Suppressor macrophage treated with lipopolysaccharide for 4 hours (primary cell): ENCODE data around the gene PLCB1.
A peak's percentile ranks its signal among the peaks of the same experiment; 100 is the strongest.

Source experiments
- DNase-seq: peaks from one replicate; pipeline ENCODE4 v3.0.0-alpha.2; 2020

Gene PLCB1

DNA sequence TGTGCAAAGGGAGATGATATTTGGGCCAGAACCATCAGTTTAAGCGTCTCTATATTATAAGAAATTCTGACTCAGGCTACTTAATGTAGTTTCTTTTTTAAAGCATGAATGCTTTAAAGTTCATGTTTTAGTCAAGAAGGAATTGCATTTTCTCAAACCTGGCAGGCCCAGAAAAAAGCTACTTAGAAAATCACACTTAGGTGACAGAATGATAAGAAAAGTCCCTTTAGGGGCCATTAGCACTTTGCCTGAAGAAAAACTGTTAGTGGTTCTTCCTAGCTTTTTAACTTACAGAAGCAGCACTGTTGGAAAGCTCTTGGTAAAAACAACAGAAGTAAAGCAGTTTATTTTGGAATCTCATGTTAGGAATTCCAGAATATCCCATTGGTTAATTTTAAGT, 387.8 kb downstream of the PLCB1 start:
- no peak for DNase-seq

DNA sequence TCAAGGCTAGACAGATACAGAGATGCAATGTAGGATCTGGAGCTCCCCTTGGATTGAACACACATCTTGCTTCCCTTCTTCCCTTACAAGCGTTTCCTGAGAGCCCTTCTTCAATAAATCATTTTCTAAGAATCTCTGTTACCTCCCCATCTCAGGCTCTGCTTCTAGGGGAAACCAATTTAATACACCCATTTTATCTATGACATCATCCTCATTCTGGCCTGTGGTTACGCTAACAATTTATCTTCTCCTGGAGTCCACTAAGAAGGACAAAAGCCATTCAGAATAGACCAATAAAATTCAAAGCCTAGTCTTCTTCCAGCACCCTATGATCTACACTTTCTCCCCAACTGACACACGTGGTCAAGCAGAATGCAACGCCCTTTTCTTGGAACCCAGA, 390.1 kb downstream of the PLCB1 start:
- no peak for DNase-seq

DNA sequence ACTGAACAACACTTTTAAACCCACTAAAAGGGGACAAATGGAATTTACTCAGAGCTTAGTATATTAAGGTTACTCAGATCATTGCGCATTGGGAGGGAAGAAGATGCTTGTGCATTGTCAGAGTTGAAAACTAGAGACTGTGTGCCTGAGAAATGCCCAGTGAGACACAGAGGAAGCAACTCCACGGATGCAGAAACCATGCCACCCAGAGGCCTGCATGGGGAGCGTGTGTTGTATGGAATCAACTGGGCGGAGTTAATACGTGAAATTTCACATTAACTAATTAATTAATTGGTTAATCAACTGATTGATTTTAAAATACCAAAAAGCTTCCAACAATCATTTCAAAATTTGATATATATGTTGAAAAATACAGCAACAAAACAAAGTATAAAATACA, 391.6 kb downstream of the PLCB1 start:
- peak; percentile 22 for DNase-seq

- DNase-seq: no peak
Measured at GRCh38 chr20:8524101-8525016, 392.3 kb downstream of the PLCB1 start.

DNA sequence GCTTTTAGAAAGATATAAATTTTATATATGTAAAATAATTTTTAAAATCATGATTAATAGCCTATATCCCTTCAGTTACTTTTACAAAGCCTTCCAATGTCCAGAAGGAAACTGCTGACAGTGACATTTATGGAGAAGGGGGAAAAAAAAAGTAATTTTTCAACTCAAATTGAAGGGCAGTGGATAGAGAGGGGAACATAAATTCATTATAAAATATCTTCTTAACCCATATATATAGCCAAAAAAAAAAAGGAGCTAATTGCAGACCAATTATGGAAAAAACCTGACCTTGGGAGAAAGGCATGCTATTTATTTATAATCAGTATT, 392.9 kb downstream of the PLCB1 start:
- DNase-seq: no peak

DNA sequence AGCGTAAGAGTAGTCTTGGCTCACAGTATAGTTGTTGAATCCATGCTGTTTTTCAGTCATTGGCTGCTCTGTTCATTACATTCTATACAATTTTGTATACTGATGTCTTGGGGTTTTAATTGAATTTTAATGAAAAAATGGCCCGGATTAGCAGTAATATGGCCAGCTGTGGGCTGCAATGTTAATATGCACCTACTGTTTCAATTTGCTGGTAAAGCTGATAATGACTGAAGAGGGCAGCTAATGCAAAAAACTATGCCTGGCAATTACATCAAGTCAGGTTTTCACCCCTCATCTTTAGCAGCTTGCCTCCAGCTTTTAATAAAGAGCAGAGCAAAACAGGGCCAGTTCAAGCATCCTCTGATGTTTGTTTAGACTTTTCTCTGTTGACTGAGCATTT, 394.5 kb downstream of the PLCB1 start:
- no peak for DNase-seq

- peak; percentile 90 for DNase-seq
Measured at GRCh38 chr20:8527998-8528723, 396.1 kb downstream of the PLCB1 start.

GRCh38 chr20:8530022-8530421, 398.0 kb downstream of the PLCB1 start:
- DNase-seq: no peak

DNA sequence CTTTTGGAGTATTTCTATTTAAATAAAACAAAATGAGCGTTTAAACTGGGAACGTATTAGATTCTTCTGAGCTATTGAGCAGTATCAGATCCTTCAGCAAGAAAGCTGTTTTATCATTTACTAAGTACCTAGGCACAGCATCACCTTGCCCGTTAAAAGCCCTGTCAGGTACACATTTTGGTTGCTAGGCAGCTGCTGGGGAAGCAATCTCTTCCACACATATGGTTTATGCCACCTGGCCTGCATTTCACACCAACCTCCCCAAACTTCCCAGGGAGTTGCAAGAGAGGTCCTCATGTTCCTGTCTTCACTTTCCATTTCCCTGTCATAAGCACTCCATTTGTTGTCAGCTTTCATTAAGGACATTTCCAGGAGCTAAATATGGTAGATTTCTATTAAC, 400.1 kb downstream of the PLCB1 start:
- DNase-seq: no peak

GRCh38 chr20:8534368-8535160, 402.5 kb downstream of the PLCB1 start:
- no peak for DNase-seq

DNA sequence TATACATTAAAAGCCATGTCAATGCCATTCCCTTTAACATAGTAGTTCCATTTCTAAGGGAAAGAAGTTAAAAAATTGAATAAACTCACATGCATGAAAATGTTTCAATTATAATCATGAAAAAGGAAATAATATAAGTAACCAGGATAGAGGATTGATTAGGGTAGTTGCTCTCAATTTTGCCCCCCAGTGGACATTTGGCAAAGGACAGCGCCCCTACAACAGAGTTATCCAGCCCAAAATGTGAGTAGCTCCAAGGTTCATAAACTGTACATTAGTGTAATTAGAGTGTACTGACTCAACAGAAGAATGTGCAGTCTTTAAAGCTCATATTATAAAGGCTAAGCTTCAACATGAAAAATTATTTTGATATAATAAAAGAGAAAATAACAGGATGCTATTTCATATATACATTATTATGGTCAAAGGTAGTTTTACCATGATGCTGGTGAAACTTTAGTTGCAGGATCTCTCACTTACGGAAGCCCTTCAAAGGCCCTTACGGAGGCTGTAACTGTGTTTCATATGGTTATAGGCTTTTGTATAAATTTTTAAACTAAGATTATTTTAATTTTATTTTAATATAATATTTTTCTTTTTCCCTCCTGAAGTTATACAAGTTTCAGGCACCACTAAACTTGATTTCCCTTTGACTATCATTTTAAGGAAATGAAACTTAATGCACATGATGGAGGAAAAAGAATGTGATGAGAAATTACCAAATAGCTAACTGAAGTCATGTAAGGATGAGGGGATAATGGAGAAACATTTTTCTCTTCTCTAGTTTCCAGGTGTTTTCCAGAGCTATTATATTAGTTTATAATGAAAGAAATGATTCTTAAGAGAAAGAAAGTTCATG, 403.6 kb downstream of the PLCB1 start:
- peak; percentile 47 for DNase-seq

DNA sequence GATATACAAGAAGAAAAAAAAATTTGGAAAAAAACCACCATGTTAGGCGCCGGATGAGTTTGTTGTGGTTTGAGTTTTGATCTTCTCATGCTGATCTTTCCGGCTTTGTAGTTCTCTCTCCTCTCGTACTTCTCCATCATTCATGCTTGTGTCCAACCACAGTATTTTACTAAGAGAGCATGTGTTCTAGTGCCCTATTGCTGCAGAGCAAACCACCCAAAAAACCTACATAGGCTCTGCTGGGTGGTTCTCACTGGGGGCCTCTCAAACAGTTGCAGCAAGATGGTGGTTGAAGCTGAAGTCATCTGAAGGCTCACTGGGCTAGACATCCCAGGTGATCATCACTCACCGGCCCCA, 404.2 kb downstream of the PLCB1 start:
- no peak for DNase-seq

DNA sequence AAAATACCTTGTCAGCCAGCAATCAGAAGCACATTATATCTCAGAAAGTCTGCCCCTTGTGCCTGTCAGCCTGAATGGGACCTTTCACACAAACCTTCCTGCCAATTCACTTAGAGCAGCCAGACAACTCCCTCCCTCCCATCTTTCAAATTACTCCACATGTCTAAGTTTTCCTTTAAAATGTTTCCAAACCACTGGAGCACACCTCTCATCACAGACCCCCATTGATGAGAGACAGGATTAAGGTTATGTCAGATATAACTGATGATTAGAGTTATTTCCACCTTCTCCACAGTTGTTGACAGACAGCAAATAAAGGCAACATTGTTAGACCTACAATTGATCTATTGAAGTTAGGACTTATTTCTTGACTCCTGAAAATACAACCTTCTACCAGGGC, 408.4 kb downstream of the PLCB1 start:
- no peak for DNase-seq

GRCh38 chr20:8542110-8542486, 410.0 kb downstream of the PLCB1 start:
- DNase-seq: no peak

- DNase-seq: no peak
Measured at GRCh38 chr20:8545212-8545611, 413.1 kb downstream of the PLCB1 start.

- peak; percentile 78 for DNase-seq
Measured at GRCh38 chr20:8547035-8547650, 415.1 kb downstream of the PLCB1 start.

DNA sequence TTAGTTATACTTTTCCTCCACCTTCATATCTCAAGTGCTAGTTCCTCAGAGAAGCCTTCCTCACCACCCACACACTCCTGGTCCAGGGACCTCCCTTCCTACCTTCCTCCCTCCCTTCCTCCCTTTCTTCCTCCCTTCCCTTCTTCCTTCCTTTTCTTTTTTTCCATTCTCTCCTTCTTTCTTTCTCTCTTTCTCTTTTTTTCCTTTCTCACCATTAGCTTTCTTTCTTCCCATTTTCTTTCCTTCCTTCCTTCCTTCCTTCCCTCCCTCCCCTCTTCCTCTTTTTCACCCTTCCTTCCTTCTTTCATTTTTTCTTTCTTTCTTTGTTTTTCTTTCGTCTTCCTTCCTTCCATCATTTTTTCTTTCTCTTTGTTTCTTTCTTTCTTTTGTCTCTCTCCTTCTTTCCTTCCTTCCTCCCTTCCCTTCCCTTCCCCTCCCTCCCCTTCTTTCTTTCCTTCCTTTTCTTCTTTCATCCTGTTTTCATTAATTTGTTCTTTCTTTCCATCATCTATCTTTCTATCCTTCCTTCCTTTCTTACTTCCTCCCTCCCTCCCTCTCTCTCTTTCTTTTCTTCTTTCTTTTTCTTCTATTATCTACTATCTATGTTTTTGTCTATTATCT, 416.0 kb downstream of the PLCB1 start:
- no peak for DNase-seq

- DNase-seq: no peak
Measured at GRCh38 chr20:8549192-8549591, 417.1 kb downstream of the PLCB1 start.

GRCh38 chr20:8557711-8558110, 425.6 kb downstream of the PLCB1 start:
- DNase-seq: no peak

DNA sequence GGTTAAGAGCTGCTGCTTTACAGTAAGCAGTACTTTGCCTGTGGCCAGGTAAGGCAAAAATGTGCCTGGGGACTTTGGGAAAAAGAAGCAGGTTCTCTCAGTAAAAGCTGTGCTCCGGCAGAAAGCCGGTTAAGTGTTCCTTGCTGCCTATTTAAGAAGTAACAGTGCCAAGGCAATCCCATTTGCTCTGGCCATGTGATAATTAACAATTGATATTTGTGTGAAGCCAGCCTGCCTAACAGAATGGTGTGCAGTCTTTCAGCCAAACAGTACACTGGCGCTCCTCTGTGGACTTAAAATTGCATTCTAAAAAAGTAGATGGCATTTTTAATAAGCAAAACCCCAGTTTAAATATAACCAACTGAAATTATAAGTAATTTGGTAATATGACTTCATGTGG, 430.3 kb downstream of the PLCB1 start:
- no peak for DNase-seq

DNA sequence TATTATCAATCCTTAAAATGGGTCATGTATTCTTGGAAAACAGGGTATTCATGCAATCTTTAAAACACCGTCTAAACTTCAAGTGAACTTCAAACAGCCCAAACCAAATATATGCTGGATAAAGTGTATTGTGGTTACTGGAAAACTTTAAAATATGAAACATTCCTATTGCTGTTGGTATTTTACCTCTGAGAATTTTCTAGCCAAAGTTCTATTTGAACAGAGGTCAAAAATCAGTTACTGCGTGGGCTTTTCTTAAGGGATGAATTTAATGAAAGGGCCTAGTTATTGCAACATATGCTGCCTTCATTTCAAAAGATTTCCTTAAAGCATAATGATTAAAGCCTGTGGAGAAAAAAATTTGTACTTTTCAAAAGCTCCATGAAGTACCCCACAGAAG, 436.0 kb downstream of the PLCB1 start:
- DNase-seq: peak; percentile 28

DNA sequence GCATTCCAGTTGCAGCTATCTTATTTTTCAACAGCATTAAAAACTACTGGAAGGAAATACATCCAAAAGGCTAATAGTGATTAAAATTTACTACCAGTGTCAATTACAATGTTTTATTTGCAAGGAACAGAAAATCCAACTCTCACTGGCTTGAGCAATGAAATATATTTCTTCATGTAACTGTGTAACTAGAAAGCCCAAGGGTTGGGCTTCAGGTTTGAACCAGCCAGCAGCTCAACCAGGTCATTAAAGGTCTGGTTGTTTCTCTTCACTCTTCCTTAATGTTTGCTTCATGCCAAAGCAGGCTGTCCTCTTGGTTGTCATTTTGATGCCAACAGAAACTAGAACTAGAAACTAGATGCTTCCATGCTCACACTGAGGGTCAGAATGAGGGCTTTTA, 437.7 kb downstream of the PLCB1 start:
- DNase-seq: no peak
